Chondrocyte (in vitro differentiated cells): ENCODE measurements around the gene GABPB1. TPM values are rescaled to one million over a fixed set of nuclear protein-coding genes. Genes with fewer than 3 reads are reported as not detected.

Experiments used
- DNase-seq: peaks from one replicate; pipeline ENCODE4 v3.0.0; 2021; ENCODE audit warnings: mixed read lengths, low spot score
- H3K27ac Mint-ChIP-seq: one replicate; pipeline ENCODE4 v1.8.0; 2021; ENCODE audit warnings: mild to moderate bottlenecking, moderate library complexity, mixed read lengths; ENCODE audit not compliant: unreplicated experiment
- H3K27me3 Mint-ChIP-seq: 2 replicates; pipeline ENCODE4 v1.8.0; 2021; ENCODE audit warnings: low read depth, mixed read lengths
- H3K36me3 Mint-ChIP-seq: 2 replicates; pipeline ENCODE4 v1.8.0; 2021; ENCODE audit warnings: low read depth, mixed read lengths
- H3K4me1 Mint-ChIP-seq: 2 replicates; pipeline ENCODE4 v1.8.0; 2021; ENCODE audit warnings: low read depth, mild to moderate bottlenecking, mixed read lengths
- H3K4me3 Mint-ChIP-seq: one replicate; pipeline ENCODE4 v1.8.0; 2021; ENCODE audit warnings: mild to moderate bottlenecking, moderate library complexity, mixed read lengths; ENCODE audit not compliant: unreplicated experiment
- H3K9me3 Mint-ChIP-seq: 2 replicates; pipeline ENCODE4 v1.8.0; 2021; ENCODE audit warnings: low read depth, mixed read lengths
- total RNA-seq: library from RNA; stranded (reverse); gene quantifications from 3 replicates; pipeline ENCODE4 v1.2.1, GENCODE V29; 2021
- TF ChIP-seq, protein P1 (sequence below): fragments of 200-600 bp; sonication (generic); IDR thresholded peaks from 2 replicates; pipeline ENCODE4 v1.5.0; 2021; ENCODE audit warnings: antibody characterized with exemption, mild to moderate bottlenecking, moderate library complexity

GABPB1 gene
- total RNA-seq, 1 donor from 2014 or later, result 18.1 TPM

- Mint-ChIP-seq H3K9me3 (no peaks in the 10 kb centered on the region), H3K27me3 (no peaks in the 10 kb centered on the region), H3K36me3 (no peaks in the 10 kb centered on the region), H3K4me1 (no peaks in the 10 kb centered on the region), H3K27ac (no peak overlapping the region), H3K4me3 (no peak overlapping the region)
- TF ChIP-seq, protein P1, sequence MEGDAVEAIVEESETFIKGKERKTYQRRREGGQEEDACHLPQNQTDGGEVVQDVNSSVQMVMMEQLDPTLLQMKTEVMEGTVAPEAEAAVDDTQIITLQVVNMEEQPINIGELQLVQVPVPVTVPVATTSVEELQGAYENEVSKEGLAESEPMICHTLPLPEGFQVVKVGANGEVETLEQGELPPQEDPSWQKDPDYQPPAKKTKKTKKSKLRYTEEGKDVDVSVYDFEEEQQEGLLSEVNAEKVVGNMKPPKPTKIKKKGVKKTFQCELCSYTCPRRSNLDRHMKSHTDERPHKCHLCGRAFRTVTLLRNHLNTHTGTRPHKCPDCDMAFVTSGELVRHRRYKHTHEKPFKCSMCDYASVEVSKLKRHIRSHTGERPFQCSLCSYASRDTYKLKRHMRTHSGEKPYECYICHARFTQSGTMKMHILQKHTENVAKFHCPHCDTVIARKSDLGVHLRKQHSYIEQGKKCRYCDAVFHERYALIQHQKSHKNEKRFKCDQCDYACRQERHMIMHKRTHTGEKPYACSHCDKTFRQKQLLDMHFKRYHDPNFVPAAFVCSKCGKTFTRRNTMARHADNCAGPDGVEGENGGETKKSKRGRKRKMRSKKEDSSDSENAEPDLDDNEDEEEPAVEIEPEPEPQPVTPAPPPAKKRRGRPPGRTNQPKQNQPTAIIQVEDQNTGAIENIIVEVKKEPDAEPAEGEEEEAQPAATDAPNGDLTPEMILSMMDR, result no peak
- no peak for DNase-seq
These were observed 26.9 kb downstream of the GABPB1 start for GRCh38 chr15:50328116-50328515.

DNA sequence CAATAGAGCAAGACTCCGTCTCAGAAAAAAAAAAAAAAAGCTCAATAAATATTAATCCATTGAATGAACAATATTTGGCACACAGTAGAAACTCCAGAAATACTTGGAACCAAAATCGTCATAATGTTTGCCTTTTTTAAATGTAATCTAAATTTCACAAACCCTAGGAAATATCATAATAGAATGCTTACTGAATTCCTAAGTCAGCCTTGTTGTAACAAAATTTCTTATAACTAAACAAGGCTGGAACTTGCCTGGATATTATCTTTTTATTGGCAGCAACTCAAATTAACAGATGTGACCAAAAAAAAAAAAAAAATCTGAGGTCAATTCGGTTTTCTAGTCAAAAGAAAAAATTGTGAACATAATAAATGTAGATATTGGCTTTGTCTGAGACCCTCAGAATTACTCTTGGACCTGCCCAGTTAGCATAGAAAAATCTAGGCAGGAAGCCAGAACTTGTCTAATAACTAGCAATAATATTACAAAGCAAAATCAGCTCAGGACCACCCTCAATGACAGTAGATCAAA, 33.3 kb downstream of the GABPB1 start:
- no peaks in the 10 kb centered on the region for H3K27me3 Mint-ChIP-seq
- H3K27ac Mint-ChIP-seq, result no peak overlapping the region
- H3K36me3 Mint-ChIP-seq, result no peaks in the 10 kb centered on the region
- H3K9me3 Mint-ChIP-seq, result no peaks in the 10 kb centered on the region
- DNase-seq, result no peak
- no peak overlapping the region for H3K4me3 Mint-ChIP-seq
- TF ChIP-seq, protein P1, result no peak
- H3K4me1 Mint-ChIP-seq, result peaks cover 11% of the 10 kb centered on the region

GRCh38 chr15:50320504-50320903, 34.5 kb downstream of the GABPB1 start:
- no peak overlapping the region for H3K4me3 Mint-ChIP-seq
- H3K27me3 Mint-ChIP-seq, result no peaks in the 10 kb centered on the region
- no peak overlapping the region for H3K27ac Mint-ChIP-seq
- no peaks in the 10 kb centered on the region for H3K36me3 Mint-ChIP-seq
- H3K9me3 Mint-ChIP-seq, result no peaks in the 10 kb centered on the region
- TF ChIP-seq, protein P1, result no peak
- DNase-seq, result no peak
- H3K4me1 Mint-ChIP-seq, result peaks cover 11% of the 10 kb centered on the region

DNA sequence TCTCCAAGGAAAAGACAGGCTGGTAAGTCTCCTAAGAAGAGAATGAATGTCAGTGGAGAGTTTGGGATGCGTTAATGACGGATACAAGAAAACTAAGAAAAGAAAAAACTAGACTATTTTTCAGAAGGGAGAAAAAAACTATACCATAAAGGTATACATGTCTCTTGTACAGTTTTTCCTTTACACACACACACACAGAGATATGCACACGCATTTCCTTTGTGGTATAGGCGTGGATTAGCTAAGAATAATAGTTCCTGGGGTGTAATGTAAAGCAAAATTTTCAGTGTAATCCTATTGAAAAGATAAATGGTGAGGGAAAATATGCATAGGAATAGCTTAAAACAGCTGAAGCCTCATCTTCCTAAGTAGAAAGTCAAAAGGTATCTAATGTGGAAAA, 36.3 kb downstream of the GABPB1 start:
- no peak for DNase-seq
- TF ChIP-seq, protein P1, result no peak
- peaks cover 11% of the 10 kb centered on the region for H3K4me1 Mint-ChIP-seq
- H3K27me3 Mint-ChIP-seq, result no peaks in the 10 kb centered on the region
- H3K27ac Mint-ChIP-seq, result no peak overlapping the region
- no peaks in the 10 kb centered on the region for H3K36me3 Mint-ChIP-seq
- H3K9me3 Mint-ChIP-seq, result no peaks in the 10 kb centered on the region
- no peak overlapping the region for H3K4me3 Mint-ChIP-seq

DNA sequence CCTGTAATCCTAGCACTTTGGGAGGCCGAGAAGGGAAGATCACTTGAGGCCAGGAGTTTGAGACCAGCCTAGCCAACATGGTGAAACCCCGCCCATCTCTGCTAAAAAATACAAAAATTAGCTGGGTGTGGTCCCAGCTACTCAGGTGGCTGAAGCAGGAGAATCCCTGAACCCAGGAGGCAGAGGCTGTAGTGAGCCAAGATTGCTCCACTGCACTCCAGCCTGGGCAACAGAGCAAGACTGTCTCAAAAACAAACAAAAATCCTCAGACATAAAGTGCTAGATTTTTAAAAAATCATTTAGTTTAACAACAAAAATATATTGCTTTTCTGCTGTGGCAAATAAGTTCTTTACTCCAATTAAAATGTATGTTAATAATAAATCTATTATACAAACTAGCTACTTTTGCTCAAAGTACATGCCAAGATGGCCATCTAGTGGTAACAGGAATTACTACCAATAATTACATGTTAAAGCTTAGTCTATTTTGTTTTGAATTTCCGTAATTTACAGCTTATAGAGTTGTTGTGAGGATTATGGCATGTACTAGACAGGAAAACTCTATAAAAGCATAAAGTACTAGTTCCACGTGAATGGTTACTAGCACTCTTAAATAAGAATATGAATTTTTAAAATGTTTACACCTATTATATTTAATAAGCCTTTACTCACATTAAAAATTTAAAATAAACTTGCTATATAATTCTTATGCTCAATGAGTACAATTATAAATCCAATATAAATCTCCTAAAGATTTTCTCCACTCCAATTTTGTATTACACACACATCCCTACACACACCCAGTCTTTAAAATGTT, 39.0 kb downstream of the GABPB1 start:
- Mint-ChIP-seq H3K4me1 (peaks cover 7% of the 10 kb centered on the region), H3K27me3 (no peaks in the 10 kb centered on the region), H3K4me3 (no peak overlapping the region), H3K27ac (no peak overlapping the region), H3K36me3 (no peaks in the 10 kb centered on the region), H3K9me3 (no peaks in the 10 kb centered on the region)
- no peak for DNase-seq
- TF ChIP-seq, protein P1, result peak; percentile 95
